Naive thymus-derived CD4-positive, alpha-beta T cell (primary cell): ENCODE data around the gene KCNJ11. TPM values are rescaled to one million over a fixed set of nuclear protein-coding genes. Genes with fewer than 3 reads are reported as not detected.

Source experiments
- ATAC-seq: fragments of 150-1000 bp; cut with Tn5 transposase; 2 replicates; pipeline ENCODE4 v1.10.0; 2021; ENCODE audit warnings: mild to moderate bottlenecking, moderate library complexity
- CTCF ChIA-PET: fragments of 350-600 bp; sonication (Branson Sonifier 250); formaldehyde crosslinking; loops from one replicate; lab custom pipeline; 2021; ENCODE audit warnings: antibody characterized with exemption; lab: Charles Lee
- POLR2A ChIA-PET: fragments of 350-600 bp; sonication (Branson Sonifier 250); formaldehyde crosslinking; loops from one replicate; lab custom pipeline; 2021; ENCODE audit warnings: antibody characterized with exemption, inconsistent platforms; lab: Charles Lee
- DNase-seq, 9 donors: peaks; one replicate each; pipeline versions ENCODE4 v3.0.0 to v3.0.0-alpha.2; 2020 to 2022; ENCODE audit warnings: mixed read lengths in 1 of 9
- H3K27ac ChIP-seq: one replicate; pipeline ENCODE4 v1.7.0; 2013; ENCODE audit warnings: mild to moderate bottlenecking, low read depth, low read length, moderate library complexity
- H3K27me3 ChIP-seq, 2 donors: one replicate each; pipeline ENCODE4 v1.7.0; 2013; ENCODE audit warnings: low read length in 2 of 2, mild to moderate bottlenecking in 2 of 2, moderate library complexity in 2 of 2; ENCODE audit not compliant: control insufficient read depth in 2 of 2, insufficient read depth in 2 of 2
- H3K36me3 ChIP-seq, 3 experiments: 1 replicate in 2 of 3; 2 replicates in 1 of 3; pipeline ENCODE4 v1.7.0; 2013; ENCODE audit warnings: low read length in 3 of 3, mild to moderate bottlenecking in 3 of 3, moderate library complexity in 1 of 3; ENCODE audit not compliant: insufficient read depth in 3 of 3, control insufficient read depth in 2 of 3
- H3K4me1 ChIP-seq, 2 donors: one replicate each; pipeline ENCODE4 v1.7.0; 2013; ENCODE audit warnings: low read length in 2 of 2, mild to moderate bottlenecking in 2 of 2, moderate library complexity in 1 of 2; ENCODE audit not compliant: control insufficient read depth in 2 of 2, insufficient read depth in 2 of 2
- H3K4me3 ChIP-seq: 2 replicates; pipeline ENCODE4 v1.7.0; 2013; ENCODE audit warnings: mild to moderate bottlenecking, low read length
- H3K9me3 ChIP-seq, 3 experiments: 1 replicate in 2 of 3; 2 replicates in 1 of 3; pipeline ENCODE4 v1.7.0; 2013; ENCODE audit warnings: low read length in 3 of 3; ENCODE audit not compliant: control insufficient read depth in 2 of 3
- H3K27ac Mint-ChIP-seq, 9 donors: one replicate each; pipeline ENCODE4 v1.8.0; 2020 to 2022; ENCODE audit warnings: mixed read lengths in 9 of 9, mild to moderate bottlenecking in 8 of 9, moderate library complexity in 5 of 9, inconsistent platforms in 2 of 9
- H3K27me3 Mint-ChIP-seq, 5 donors: one replicate each; pipeline ENCODE4 v1.8.0; 2021 to 2022; ENCODE audit warnings: mixed read lengths in 5 of 5, mild to moderate bottlenecking in 1 of 5
- H3K36me3 Mint-ChIP-seq, 5 donors: one replicate each; pipeline ENCODE4 v1.8.0; 2020 to 2022; ENCODE audit warnings: mixed read lengths in 5 of 5, mild to moderate bottlenecking in 3 of 5, inconsistent platforms in 1 of 5
- H3K4me1 Mint-ChIP-seq, 7 donors: one replicate each; pipeline ENCODE4 v1.8.0; 2020 to 2022; ENCODE audit warnings: mixed read lengths in 7 of 7, mild to moderate bottlenecking in 3 of 7, inconsistent platforms in 1 of 7
- H3K4me3 Mint-ChIP-seq, 10 donors: one replicate each; pipeline ENCODE4 v1.8.0; 2020 to 2022; ENCODE audit warnings: mild to moderate bottlenecking in 10 of 10, mixed read lengths in 10 of 10, moderate library complexity in 6 of 10, inconsistent platforms in 2 of 10
- H3K9me3 Mint-ChIP-seq, 11 donors: one replicate each; pipeline ENCODE4 v1.8.0; 2020 to 2022; ENCODE audit warnings: mixed read lengths in 11 of 11, mild to moderate bottlenecking in 4 of 11, inconsistent platforms in 1 of 11, moderate library complexity in 1 of 11
- intact Hi-C, 2 donors: fragments of 100-400 bp; cut with micrococcal nuclease; formaldehyde crosslinking; loops; one replicate each; pipeline ENCODE4 v1.15.1; 2023
- polyA plus RNA-seq, 2 donors: library from polyadenylated mRNA; unstranded; fragments of 300-500 nt; fragmentation: Illumina TruSeq; gene quantifications; one replicate each; pipeline ENCODE4 v1.2.3, GENCODE V29; 2021
- total RNA-seq, 6 experiments: library from RNA in 5 of 6; stranded (reverse) in 5 of 6; gene quantifications; 1 replicate in 5 of 6; 2 replicates in 1 of 6; pipeline ENCODE4 v1.2.3 and lab custom pipeline; 2021 to 2026

KCNJ11 gene
- total and polyA plus RNA-seq, 7 experiments from 2014 or later, result 0.24 to 1.4 (median 0.30) TPM; not detected in 4

GRCh38 chr11:17394743-17395390 is 6.4 kb upstream of the KCNJ11 start:
- ChIA-PET POLR2A (interaction anchor here (0.7 kb wide), 1 partner anchor 99 kb away, joined by 3 read pairs; no protein-coding TSS in a partner anchor), CTCF (no interaction called here)
- peaks cover 0 to 16% (median 0%) of the 10 kb centered on the region in 5 donors for H3K27me3 Mint-ChIP-seq
- Histone ChIP-seq H3K27ac (no peak overlapping the region), H3K27me3 (no peaks in the 10 kb centered on the region), H3K9me3 (no peaks in the 10 kb centered on the region), H3K4me1 (peaks cover 0 to under 1% of the 10 kb centered on the region in 2 donors), H3K36me3 (no peaks in the 10 kb centered on the region), H3K4me3 (no peak overlapping the region)
- intact Hi-C loops, result no loop called here
- H3K27ac Mint-ChIP-seq, result no peak overlapping the region
- no peak overlapping the region for H3K4me3 Mint-ChIP-seq
- H3K9me3 Mint-ChIP-seq, result no peaks in the 10 kb centered on the region
- DNase-seq, result no peak
- ATAC-seq, result no peak
- peaks cover 0 to 6% (median 0%) of the 10 kb centered on the region in 7 donors for H3K4me1 Mint-ChIP-seq
- peaks cover 0 to 3% (median 0%) of the 10 kb centered on the region in 5 donors for H3K36me3 Mint-ChIP-seq

GRCh38 chr11:17393472-17393871 is 5.0 kb upstream of the KCNJ11 start:
- Mint-ChIP-seq H3K27ac (no peak overlapping the region), H3K27me3 (peaks cover 0 to 12% (median 0%) of the 10 kb centered on the region in 5 donors), H3K36me3 (no peaks in the 10 kb centered on the region), H3K4me3 (no peak overlapping the region), H3K4me1 (peaks cover 0 to 9% (median 3%) of the 10 kb centered on the region in 7 donors), H3K9me3 (no peaks in the 10 kb centered on the region)
- Histone ChIP-seq H3K27me3 (no peaks in the 10 kb centered on the region), H3K9me3 (no peaks in the 10 kb centered on the region), H3K4me3 (no peak overlapping the region), H3K4me1 (peaks cover 0 to 4% of the 10 kb centered on the region in 2 donors), H3K27ac (no peak overlapping the region), H3K36me3 (no peaks in the 10 kb centered on the region)
- ChIA-PET POLR2A (no interaction called here), CTCF (interaction anchor here (1.0 to 1.7 kb wide), 2 partner anchors 12 to 163 kb away, joined by 3 to 4 read pairs; no protein-coding TSS in a partner anchor)
- ATAC-seq (no peak), DNase-seq (no peak)
- intact Hi-C loops, result no loop called here

- ChIA-PET POLR2A (no interaction called here), CTCF (interaction anchor here (1.7 kb wide), 1 partner anchor 163 kb away, joined by 4 read pairs; no protein-coding TSS in a partner anchor)
- Histone ChIP-seq H3K4me3 (no peak overlapping the region), H3K36me3 (no peaks in the 10 kb centered on the region), H3K27me3 (no peaks in the 10 kb centered on the region), H3K27ac (no peak overlapping the region), H3K4me1 (peaks cover 0 to 4% of the 10 kb centered on the region in 2 donors), H3K9me3 (no peaks in the 10 kb centered on the region)
- ATAC-seq, result no peak
- H3K27ac Mint-ChIP-seq, result no peak overlapping the region
- intact Hi-C loops, result no loop called here
- DNase-seq, result no peak
- H3K36me3 Mint-ChIP-seq, result no peaks in the 10 kb centered on the region
- peaks cover 0 to 12% (median 0%) of the 10 kb centered on the region in 5 donors for H3K27me3 Mint-ChIP-seq
- peaks cover 0 to 9% (median 4%) of the 10 kb centered on the region in 7 donors for H3K4me1 Mint-ChIP-seq
- no peaks in the 10 kb centered on the region for H3K9me3 Mint-ChIP-seq
- no peak overlapping the region for H3K4me3 Mint-ChIP-seq
Measured at GRCh38 chr11:17392872-17393271, 4.4 kb upstream of the KCNJ11 start.

GRCh38 chr11:17391493-17392355 is 3.3 kb upstream of the KCNJ11 start:
- H3K36me3 ChIP-seq, result no peaks in the 10 kb centered on the region
- CTCF ChIA-PET, result interaction anchor here (1.7 kb wide), 1 partner anchor 162 kb away, joined by 4 read pairs; no protein-coding TSS in a partner anchor
- intact Hi-C loops, result no loop called here
- H3K4me1 ChIP-seq, result peaks cover 0 to 4% of the 10 kb centered on the region in 2 donors
- no peaks in the 10 kb centered on the region for H3K36me3 Mint-ChIP-seq
- DNase-seq, result no peak
- peaks cover 0 to 16% (median 0%) of the 10 kb centered on the region in 5 donors for H3K27me3 Mint-ChIP-seq
- no peaks in the 10 kb centered on the region for H3K9me3 Mint-ChIP-seq
- ATAC-seq, result no peak
- H3K4me1 Mint-ChIP-seq, result peaks cover 0 to 9% (median 5%) of the 10 kb centered on the region in 7 donors
- peak overlapping the region in 1 of 9 donors; percentile 40 for H3K27ac Mint-ChIP-seq
- H3K4me3 Mint-ChIP-seq, result peak overlapping the region in 5 of 10 donors; percentile 4 to 61 (median 17)
- no peak overlapping the region for H3K4me3 ChIP-seq
- no peaks in the 10 kb centered on the region for H3K27me3 ChIP-seq
- H3K27ac ChIP-seq, result no peak overlapping the region
- H3K9me3 ChIP-seq, result no peaks in the 10 kb centered on the region
- POLR2A ChIA-PET, result no interaction called here

GRCh38 chr11:17389957-17390649 is 1.6 kb upstream of the KCNJ11 start:
- H3K4me1 ChIP-seq, result peaks cover 0 to 4% of the 10 kb centered on the region in 2 donors
- Mint-ChIP-seq H3K4me3 (peak overlapping the region; percentile 77 to 90 (median 83)), H3K9me3 (no peaks in the 10 kb centered on the region), H3K27ac (peak overlapping the region in 6 of 9 donors; percentile 23 to 69 (median 36)), H3K27me3 (peaks cover 0 to 16% (median 0%) of the 10 kb centered on the region in 5 donors), H3K36me3 (no peaks in the 10 kb centered on the region), H3K4me1 (peaks cover 0 to 9% (median 5%) of the 10 kb centered on the region in 7 donors)
- peak overlapping the region; percentile 62 for H3K4me3 ChIP-seq
- ATAC-seq (no peak), DNase-seq (peak in 1 of 9 donors; percentile 4)
- CTCF ChIA-PET, result interaction anchor here (0.7 to 0.9 kb wide), 2 partner anchors 11 to 157 kb away, joined by 3 to 4 read pairs; partner anchors contain the start of gene OTOG
- no peaks in the 10 kb centered on the region for H3K36me3 ChIP-seq
- H3K9me3 ChIP-seq, result no peaks in the 10 kb centered on the region
- no peak overlapping the region for H3K27ac ChIP-seq
- H3K27me3 ChIP-seq, result no peaks in the 10 kb centered on the region
- intact Hi-C loops, result loop anchor here (1.0 to 10.0 kb wide), 9 partner anchors 36 to 585 kb away; partner anchors contain the start of genes NUCB2 (in 1 of the 2) and RPS13 (in 1 of the 2)
- POLR2A ChIA-PET, result interaction anchor here (0.8 kb wide), 1 partner anchor 30 kb away, joined by 3 read pairs; no protein-coding TSS in a partner anchor
